Stimulated activated naive CD8-positive, alpha-beta T cell treated with anti-CD3 and anti-CD28 coated beads, Interleukin-15, amount 100 ng/mL, for 72 hours (primary cell): ENCODE results near the gene COL5A1.

Experiments used
- ATAC-seq: fragments of 150-1000 bp; cut with Tn5 transposase; 2 replicates; pipeline ENCODE4 v1.10.0; 2021; ENCODE audit warnings: mild to moderate bottlenecking, moderate library complexity
- DNase-seq, 2 donors: peaks; one replicate each; pipeline ENCODE4 v3.0.0; 2021 to 2022
- H3K27ac Mint-ChIP-seq, 2 donors: one replicate each; pipeline ENCODE4 v1.8.0; 2022; ENCODE audit warnings: mild to moderate bottlenecking in 2 of 2, mixed read lengths in 2 of 2, moderate library complexity in 2 of 2
- H3K27me3 Mint-ChIP-seq: one replicate; pipeline ENCODE4 v1.8.0; 2022; ENCODE audit warnings: mixed read lengths
- H3K4me1 Mint-ChIP-seq: one replicate; pipeline ENCODE4 v1.8.0; 2022; ENCODE audit warnings: mild to moderate bottlenecking, mixed read lengths
- H3K4me3 Mint-ChIP-seq, 2 donors: one replicate each; pipeline ENCODE4 v1.8.0; 2022; ENCODE audit warnings: mild to moderate bottlenecking in 2 of 2, mixed read lengths in 2 of 2, moderate library complexity in 1 of 2
- H3K9me3 Mint-ChIP-seq, 2 donors: one replicate each; pipeline ENCODE4 v1.8.0; 2022; ENCODE audit warnings: mixed read lengths in 2 of 2

COL5A1 gene

DNA sequence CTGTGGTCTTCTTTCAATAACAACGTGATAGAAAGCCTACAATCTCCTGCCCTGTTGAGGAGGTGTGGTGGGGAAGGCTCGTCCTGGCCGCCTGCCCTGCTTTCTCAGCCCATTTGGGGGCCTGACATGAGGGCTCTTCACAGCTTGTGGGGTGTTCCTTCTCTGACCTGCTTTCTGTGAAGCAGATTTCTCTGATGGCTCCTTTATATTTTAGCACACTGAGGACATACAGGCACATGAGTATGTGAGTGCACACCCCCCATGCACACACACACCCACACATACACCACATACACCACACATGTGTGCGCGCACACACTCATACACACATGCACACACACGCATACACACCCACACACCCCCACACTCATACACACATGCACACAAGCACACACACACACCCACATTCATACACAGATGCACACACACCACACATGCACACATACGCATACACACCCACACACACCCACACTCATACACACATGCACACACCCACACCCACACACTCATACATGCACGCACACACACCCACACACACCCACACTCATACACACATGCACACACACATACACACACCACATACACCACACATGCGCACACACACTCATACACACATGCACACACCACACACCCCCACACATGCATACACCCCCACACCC, 117.5 kb downstream of the COL5A1 start:
- no peak overlapping the region for H3K4me3 Mint-ChIP-seq
- no peak overlapping the region for H3K27ac Mint-ChIP-seq
- ATAC-seq (no peak), DNase-seq (no peak)
- no peaks in the 10 kb centered on the region for H3K4me1 Mint-ChIP-seq
- peaks cover 14 to 26% of the 10 kb centered on the region in 2 donors for H3K9me3 Mint-ChIP-seq
- no peaks in the 10 kb centered on the region for H3K27me3 Mint-ChIP-seq

DNA sequence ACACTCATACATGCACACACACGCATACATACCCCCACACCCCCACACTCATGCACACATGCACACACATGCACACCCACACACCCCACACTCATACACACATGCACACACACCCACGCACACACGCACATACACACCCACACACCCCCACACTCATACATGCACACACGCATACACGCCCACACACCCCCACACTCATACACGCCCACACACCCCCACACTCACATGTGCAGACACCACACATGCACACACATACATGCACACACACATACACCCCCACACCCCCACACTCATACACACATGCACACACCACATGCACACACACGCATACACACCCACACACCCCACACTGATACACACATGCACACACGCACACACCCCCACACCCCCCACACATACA, 118.3 kb downstream of the COL5A1 start:
- Mint-ChIP-seq H3K27ac (no peak overlapping the region), H3K27me3 (no peaks in the 10 kb centered on the region), H3K9me3 (peaks cover 14 to 26% of the 10 kb centered on the region in 2 donors), H3K4me3 (no peak overlapping the region), H3K4me1 (no peaks in the 10 kb centered on the region)
- ATAC-seq, result no peak
- DNase-seq, result no peak

DNA sequence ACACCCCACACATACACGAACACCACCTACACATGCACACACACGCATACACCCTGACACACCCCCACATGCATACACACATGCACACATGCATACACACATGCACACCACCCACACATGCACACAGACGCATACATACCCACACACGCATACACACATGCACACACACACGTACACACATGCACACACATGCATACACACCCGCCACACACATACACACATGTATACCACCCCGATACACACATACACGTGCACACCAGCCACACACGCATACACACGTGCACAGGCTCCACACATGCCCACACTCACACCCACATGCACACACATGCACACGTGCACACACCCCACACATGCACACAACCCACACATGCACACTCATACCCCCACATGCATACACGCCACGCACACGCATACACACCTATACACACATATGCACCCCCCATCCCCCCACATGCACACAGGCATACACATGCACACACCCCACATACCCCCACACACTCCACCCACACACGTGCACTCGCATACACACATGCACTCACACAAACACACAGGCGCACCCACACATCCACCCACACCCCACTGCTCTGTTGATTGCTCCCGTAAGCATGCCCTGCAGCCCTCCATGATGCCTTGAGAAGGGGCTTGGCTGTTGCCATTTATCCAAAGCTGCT, 119.3 kb downstream of the COL5A1 start:
- peaks cover 14 to 26% of the 10 kb centered on the region in 2 donors for H3K9me3 Mint-ChIP-seq
- no peak overlapping the region for H3K27ac Mint-ChIP-seq
- no peaks in the 10 kb centered on the region for H3K4me1 Mint-ChIP-seq
- H3K4me3 Mint-ChIP-seq, result no peak overlapping the region
- DNase-seq (no peak), ATAC-seq (no peak)
- H3K27me3 Mint-ChIP-seq, result no peaks in the 10 kb centered on the region

DNA sequence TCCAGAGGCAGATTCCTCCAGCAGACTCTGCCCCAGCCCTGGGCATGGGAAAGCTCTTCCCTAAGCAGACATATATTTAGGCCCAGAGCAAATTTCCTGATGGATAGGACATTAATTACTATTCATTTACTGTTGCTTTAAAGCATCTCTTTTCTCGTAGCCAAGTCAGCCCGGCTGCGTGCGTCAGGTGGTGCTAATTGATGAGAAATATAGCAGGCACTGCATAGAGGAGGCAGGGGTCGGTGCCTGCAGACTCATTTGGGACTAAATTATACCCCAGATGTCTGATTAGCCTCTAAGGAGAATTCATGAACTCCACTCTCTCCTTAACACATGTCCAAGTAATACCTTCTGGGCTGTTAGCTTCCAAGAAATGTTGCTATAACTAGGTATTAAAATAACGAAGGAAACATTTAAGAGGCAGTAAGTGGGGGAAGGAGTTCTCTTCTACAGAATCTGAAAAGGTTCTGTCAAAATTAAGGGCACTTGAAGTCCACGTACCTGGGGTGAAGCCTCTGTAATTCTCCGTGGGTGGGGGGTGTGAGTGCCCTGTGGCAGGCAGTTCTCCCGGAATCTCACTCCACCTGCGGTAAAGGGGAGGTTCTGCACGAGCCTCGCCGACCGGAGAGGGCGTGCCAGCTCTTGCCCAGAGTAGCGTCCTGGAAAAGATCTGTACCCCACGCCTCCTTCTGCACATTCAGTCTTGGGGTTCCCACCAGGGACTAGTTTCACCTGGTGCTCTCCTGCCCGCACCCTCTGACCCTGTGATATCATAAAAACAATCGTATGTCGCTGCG, 123.1 kb downstream of the COL5A1 start:
- Mint-ChIP-seq H3K27ac (no peak overlapping the region), H3K4me3 (no peak overlapping the region), H3K27me3 (peaks cover 7% of the 10 kb centered on the region), H3K4me1 (no peaks in the 10 kb centered on the region), H3K9me3 (peaks cover 14 to 19% of the 10 kb centered on the region in 2 donors)
- ATAC-seq, result no peak
- no peak for DNase-seq

DNA sequence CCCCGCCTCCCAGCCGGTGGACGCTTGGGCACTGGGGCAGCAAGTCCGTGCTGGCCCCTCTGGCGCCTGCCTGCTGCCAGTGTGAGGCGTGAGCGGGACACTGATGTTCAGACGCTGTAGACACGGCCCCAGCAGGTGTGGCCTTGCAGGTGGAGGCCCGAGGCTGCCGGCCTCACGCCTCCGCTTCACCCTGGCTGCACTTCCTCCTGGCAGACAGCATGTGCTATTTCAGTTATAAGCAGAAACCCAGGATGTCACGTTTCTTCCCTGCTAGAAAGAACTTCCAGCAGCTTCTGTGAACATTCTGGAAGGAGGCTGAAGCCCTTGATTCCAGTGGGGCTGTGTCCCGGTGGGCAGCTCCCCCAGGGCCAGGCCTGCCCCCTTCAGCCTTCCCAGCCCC, 124.2 kb downstream of the COL5A1 start:
- Mint-ChIP-seq H3K9me3 (peaks cover 4 to 8% of the 10 kb centered on the region in 2 donors), H3K27ac (no peak overlapping the region), H3K4me3 (no peak overlapping the region), H3K4me1 (peaks cover 3% of the 10 kb centered on the region), H3K27me3 (peaks cover 7% of the 10 kb centered on the region)
- ATAC-seq (no peak), DNase-seq (no peak)

DNA sequence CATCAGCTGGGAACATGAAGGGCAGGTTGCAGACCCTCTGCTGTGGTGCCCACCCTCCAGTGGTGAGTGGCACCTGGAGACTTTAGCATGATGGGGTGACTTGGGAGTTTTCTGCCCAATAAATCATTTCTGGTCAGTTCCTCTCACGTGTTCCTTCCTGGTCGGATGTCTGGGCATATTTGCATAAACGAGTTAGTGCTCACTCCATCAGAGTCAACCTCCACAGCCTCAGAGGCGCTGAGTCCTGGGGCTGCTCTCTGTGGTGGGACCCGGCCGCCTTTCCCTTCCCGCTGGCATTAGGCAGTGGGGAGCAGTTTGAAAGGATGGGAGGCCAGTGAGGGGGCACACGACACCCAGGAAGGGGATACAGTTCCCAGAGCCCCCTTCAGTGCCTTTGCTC, 125.0 kb downstream of the COL5A1 start:
- no peak for DNase-seq
- H3K9me3 Mint-ChIP-seq, result no peaks in the 10 kb centered on the region
- peaks cover 15% of the 10 kb centered on the region for H3K27me3 Mint-ChIP-seq
- no peak overlapping the region for H3K27ac Mint-ChIP-seq
- peaks cover 11% of the 10 kb centered on the region for H3K4me1 Mint-ChIP-seq
- ATAC-seq, result no peak
- no peak overlapping the region for H3K4me3 Mint-ChIP-seq

DNA sequence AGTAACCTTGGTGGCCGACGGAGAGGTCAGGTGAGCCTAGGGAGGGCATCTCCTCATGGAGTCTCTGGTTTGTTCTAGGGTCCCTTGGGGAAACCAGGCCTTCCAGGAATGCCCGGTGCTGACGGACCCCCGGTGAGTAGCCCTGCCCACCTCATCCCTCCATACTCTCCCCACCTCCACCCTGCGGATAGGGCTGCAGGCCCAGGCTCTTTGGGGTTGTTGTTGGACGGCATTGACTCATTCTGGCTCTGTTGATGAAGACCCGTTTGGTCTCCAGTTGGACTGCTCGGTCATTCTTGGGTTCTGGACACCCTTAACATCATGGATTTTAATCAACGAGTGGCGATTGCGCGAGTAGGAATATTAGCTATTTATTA, 126.7 kb downstream of the COL5A1 start:
- Mint-ChIP-seq H3K27me3 (peaks cover 21% of the 10 kb centered on the region), H3K9me3 (no peaks in the 10 kb centered on the region), H3K4me3 (no peak overlapping the region), H3K4me1 (peaks cover 15% of the 10 kb centered on the region), H3K27ac (no peak overlapping the region)
- DNase-seq, result no peak
- no peak for ATAC-seq

DNA sequence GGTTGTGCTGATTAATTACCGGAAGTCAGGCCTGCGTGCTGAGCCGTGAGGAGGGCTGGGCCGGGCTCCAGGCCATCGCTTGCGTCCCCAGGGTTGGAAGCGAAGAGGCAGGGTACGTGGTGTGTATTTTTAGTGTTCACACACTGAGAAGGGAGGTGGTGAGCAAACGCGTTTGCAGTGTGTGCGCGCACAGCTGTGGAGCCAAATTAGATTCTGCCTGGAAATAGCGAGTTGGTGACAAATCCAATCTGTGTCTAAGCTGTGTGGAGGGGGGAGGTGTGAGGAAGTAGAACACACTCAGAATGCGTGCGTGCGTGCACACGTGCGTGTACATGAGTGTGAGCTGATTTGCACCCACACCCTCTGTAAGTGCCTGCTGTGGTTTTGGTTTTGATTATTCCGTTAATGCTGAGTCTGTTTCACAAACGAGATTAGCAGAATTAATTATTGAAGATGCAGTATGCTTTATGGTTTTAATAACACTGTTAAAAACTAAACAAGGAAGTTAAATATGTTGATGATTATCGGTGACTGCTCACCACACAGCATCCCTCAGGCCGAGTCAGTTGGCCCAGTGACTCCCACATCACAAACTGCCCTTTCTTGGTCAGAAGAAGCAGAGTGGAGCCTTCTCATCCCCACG, 127.2 kb downstream of the COL5A1 start:
- H3K27ac Mint-ChIP-seq, result no peak overlapping the region
- H3K9me3 Mint-ChIP-seq, result no peaks in the 10 kb centered on the region
- H3K4me3 Mint-ChIP-seq, result no peak overlapping the region
- DNase-seq (no peak), ATAC-seq (no peak)
- H3K4me1 Mint-ChIP-seq, result peaks cover 15% of the 10 kb centered on the region
- H3K27me3 Mint-ChIP-seq, result peaks cover 21% of the 10 kb centered on the region

DNA sequence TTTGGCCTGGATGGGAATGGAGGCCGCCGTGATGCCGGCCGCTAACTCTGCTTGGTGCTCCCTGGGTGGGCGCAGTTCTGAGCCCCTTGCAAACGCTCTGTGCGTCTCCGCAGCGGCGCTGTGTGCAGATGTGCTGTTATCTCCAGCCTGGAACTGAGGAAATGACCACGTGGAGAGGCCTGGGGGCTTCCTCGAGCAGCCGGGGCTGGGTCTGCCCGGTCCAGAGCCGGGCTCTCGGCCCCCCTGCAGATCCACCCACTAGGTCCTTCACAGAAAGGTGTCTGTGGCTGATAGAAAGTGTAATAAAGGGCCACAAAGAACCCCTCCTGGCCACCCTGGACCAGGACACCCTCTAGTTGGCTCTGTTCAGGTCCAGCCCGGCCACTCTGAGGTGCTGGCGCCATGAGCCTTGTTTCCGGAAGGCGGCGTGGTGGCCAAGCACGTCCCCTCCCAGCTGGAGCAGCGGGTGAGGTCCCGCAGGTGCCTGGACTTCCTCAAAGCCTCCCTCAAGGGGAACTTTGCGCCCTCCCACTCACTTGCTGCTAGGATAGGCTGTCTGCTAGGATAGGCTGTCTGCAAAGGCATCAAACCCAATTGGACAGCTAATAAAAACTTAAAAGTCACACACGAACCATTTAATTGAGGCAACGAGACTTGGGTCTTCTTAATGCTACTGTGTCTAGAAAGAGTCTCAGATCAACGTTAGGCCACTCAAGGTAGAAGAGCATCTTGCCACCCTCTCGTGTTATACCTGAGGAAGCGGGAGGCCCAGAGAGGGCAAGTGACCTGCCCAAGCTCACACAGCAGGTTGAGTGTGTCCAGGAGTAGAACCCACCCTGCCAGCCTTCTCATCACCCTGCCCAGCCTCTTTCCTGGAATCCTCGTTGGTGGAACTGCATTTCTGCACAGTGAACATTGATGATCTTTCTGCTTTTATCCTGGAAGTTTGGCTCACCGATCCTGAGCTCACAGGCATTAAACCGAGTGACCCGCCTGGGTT, 129.7 kb downstream of the COL5A1 start:
- Mint-ChIP-seq H3K27me3 (peaks cover 21% of the 10 kb centered on the region), H3K27ac (no peak overlapping the region), H3K4me1 (peaks cover 15% of the 10 kb centered on the region), H3K4me3 (peak overlapping the region in 1 of 2 donors; percentile 48), H3K9me3 (no peaks in the 10 kb centered on the region)
- no peak for ATAC-seq
- DNase-seq, result no peak

DNA sequence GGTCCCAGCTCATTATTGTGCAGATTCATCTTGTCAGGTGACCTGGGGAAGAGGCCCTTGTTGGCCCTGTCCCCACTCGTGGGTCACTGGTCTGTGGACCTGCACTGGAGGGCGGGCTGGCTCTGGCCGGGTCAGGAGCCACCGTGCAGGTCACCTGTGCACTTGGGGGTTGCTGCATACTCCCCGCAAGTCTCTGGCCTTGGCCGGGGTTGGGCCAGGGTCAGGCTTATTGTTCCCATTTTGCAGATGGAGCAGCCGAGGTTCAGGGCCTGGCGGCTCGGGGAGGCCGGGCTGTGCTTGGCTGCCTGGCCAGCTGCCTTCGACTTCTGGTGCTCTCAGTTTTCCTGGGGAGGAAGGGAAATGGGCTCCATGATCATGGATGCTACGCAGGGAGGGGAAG, 130.7 kb downstream of the COL5A1 start:
- DNase-seq (no peak), ATAC-seq (no peak)
- Mint-ChIP-seq H3K27me3 (peaks cover 21% of the 10 kb centered on the region), H3K27ac (no peak overlapping the region), H3K4me1 (peaks cover 15% of the 10 kb centered on the region), H3K4me3 (no peak overlapping the region), H3K9me3 (no peaks in the 10 kb centered on the region)

DNA sequence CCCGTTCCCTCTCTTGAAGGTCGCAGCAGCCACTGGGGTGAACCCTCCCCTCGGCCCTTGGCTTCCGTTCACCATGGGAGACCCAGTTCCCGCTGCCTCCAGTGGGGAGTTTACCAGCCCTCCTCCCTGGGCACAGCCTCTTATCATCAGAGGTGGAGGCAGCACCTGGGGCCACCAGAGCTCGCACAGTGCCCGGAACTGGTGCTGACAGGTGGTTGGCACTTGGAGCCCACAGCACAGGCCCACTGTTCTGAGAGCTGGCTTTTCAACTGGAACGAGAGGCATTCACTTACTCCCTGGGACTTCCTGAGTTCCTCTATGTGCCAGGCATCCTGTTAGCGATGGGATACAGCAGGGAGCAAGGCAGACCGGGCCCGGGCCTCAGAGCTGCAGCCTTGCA, 132.2 kb downstream of the COL5A1 start:
- no peak overlapping the region for H3K4me3 Mint-ChIP-seq
- H3K27me3 Mint-ChIP-seq, result peaks cover 14% of the 10 kb centered on the region
- DNase-seq, result no peak
- peaks cover 15% of the 10 kb centered on the region for H3K4me1 Mint-ChIP-seq
- no peak overlapping the region for H3K27ac Mint-ChIP-seq
- H3K9me3 Mint-ChIP-seq, result no peaks in the 10 kb centered on the region
- no peak for ATAC-seq

DNA sequence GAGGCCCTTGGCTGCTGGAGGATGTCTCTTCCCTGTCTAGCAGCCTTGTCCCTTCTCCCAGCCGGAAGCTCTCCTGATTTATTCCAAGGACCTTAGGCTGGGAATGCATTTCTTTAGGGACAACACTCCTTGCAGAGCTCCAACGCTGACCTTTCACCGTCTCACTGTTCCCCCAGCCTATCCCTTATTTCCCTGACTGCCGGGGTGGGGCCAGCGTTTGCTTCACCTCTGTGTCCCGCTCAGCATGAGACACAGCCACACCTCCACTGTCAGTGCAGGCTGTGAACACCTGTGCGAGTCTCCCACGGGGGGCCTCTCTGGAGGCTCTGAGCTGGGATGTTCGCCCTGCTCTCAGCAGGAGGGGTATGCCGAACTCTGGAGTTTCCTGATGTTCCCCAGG, 132.8 kb downstream of the COL5A1 start:
- Mint-ChIP-seq H3K4me1 (peaks cover 17% of the 10 kb centered on the region), H3K4me3 (no peak overlapping the region), H3K27ac (no peak overlapping the region), H3K9me3 (no peaks in the 10 kb centered on the region), H3K27me3 (peaks cover 14% of the 10 kb centered on the region)
- no peak for DNase-seq
- ATAC-seq, result no peak

DNA sequence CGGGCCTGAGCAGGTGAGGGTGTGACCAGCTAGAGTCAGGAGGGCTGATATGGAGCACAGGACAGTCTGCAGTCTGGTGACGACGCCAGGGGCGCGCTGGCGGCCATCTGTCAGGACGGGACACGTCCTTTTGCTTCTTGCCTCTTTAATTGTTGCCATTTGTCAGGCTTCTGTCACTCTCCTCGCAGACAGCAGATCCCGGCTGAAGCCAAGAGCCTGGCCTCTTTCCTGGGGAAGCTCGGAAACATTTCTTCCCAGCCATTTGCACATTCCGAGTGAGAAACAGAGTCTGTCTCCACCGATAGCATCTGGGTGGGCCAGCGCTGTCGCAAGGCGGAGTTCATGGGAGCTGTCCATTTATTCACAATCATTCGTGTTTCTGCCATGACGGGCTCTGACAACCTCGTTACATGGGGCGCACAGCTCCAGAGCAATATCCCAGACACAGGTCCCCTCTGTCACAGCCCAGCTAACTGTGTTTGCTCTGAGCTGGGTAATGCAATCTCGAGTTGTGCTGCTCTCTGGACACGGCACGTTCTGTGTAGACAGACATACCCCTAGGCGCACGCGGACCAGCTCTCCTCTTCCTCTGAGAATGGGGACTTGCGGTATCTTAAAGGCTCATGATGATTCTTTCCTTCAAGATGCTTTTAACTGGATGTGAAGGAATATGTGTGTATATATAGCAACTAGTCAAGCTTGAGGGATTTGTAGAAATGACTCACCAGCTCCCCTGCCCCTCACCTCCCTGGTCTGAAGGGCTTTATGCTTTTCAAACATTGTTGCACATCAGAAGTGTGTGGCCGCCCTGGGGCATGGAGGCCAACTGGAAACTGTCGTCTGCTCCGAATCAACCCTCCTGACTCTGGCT, 133.7 kb downstream of the COL5A1 start:
- no peak for DNase-seq
- H3K4me3 Mint-ChIP-seq, result no peak overlapping the region
- H3K9me3 Mint-ChIP-seq, result no peaks in the 10 kb centered on the region
- peaks cover 14% of the 10 kb centered on the region for H3K27me3 Mint-ChIP-seq
- H3K27ac Mint-ChIP-seq, result peak overlapping the region in 1 of 2 donors; percentile 74
- H3K4me1 Mint-ChIP-seq, result peaks cover 22% of the 10 kb centered on the region
- ATAC-seq, result no peak
